GM19238 (cell line): ENCODE measurements around the gene DPP6.
"Not testable (repeated sequence)": the region's sequence is repeated elsewhere in the genome, so short reads cannot be mapped to it uniquely, and the experiment has no call there.

Source experiments
- DNase-seq: peaks from one replicate; pipeline ENCODE4 v3.0.0; 2011; ENCODE audit warnings: low spot score; ENCODE audit not compliant: insufficient read length

Gene DPP6

DNA sequence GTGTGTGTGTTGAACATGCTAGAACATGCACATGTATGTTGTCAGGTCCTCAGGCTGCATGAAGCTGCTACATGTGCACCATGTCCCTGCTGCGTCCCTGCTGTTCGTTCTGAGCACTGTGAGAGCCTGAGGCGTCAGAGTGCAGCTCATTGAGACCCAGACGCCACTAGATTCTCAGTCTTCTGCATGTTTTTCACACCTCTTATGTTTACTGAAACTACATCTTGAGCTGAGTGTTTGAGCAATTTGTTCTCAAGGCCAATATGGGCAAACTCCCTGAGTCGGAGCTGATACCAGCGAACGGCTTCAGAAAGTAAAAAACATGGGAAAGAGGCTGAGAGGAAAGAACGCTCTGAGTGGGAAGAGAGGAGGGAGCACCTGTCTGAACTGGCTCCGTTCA lies 600.4 kb downstream of the DPP6 start:
- no peak for DNase-seq

DNA sequence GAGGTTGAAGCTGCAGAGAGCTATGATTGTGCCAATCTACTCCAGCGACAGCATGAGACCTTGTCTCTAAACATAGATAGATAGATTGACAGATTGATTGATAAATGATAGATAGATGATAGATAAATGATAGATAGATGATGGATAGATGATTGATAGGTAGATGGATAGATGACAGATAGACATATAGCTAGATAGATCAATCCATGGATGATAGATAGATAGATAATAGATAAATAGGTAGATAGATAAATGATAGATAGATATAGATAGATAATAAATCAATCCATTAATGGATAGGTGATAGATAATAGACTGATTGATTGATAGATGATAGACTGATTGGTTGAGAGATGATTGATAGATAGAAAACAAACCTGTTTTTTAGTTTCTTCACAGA lies 601.1 kb downstream of the DPP6 start:
- no peak for DNase-seq

DNA sequence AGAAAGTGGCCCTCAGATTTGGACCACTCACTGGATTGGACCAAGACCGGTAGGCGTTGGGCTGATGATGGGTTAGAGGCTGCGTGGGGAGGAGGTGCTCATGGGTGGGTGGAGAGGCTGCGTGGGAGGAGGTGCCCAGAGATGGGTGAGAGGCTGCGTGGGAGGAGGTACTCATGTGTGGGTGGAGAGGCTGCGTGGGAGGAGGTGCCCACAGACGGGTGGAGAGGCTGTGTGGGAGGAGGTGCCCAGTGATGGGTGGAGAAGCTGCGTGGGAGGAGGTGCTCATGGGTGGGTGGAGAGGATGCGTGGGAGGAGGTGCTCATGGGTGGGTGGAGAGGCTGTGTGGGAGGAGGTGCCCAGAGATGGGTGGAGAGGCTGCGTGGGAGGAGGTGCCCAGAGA lies 604.4 kb downstream of the DPP6 start:
- DNase-seq = no peak

DNA sequence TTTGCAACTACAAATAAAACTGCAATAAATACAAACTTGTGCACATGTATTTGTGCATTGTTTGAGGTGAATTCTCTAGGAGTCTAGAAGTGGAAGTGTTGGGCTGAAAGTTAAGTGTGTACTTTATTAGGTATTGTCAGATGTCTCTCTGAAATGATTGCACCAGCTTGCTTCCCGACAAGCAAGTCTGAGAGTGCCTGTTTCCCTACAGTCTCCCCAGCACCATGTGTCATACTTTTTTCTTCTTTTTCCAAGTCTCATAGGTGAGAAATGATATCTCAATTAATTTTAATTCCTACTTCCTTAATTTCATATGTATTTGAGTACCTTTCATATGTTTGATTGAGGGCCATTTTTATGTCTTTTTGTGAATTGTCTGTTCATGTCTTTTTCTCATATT lies 614.6 kb downstream of the DPP6 start:
- DNase-seq = no peak

DNA sequence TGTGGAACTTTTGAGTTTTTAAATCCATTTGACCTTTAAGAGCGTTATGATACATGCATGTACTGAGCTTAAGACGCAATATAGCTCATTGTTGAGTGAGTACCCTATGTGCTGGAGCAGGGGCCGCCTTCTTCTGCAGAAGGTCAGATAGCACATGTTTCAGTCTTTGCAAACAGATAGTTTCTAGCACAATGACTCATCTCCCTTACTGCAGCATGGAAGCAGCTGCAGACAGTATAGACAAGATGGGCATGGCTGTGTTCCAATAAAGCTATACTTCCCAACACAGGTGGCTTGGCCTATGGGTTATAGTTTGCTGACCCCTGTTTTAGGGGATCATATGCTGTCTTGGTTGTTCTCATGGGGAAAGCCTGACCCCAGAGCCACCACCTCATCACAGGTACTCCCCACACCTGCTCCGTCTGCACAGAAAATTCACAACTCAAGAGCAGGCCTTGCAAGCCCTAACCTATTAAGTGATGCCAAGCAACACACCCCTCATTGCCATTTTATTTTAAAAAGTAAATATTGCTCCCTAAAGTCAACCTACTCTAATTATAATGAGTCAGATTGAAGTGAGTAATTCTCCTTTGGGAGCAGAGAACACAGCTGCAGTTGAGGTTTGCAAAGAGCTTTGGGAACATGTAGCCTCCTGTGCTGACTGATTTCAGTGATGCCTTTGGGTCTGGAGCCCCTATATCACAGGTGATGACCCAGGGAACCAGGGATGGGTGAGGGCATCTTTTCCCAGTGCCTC lies 620.6 kb downstream of the DPP6 start:
- DNase-seq = no peak

DNA sequence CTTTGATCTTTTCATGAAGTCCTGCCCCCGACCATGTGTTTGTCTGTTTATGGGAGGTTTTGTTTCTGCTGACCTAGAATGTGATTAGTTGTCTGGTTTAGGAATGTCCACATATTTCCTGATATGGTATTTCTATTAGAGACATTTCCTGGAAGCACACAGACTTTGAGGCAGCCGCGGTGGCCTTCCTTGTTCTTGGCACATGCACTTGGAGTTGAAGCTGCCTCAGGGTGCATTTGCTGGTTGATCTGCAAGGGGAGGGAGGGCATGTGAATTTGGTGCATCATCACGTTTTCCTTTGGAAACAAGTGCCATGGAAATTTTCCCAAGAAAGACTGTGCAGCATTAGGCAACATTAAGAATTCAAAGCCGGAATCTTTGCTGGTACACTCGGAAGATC lies 622.0 kb downstream of the DPP6 start:
- DNase-seq = no peak

DNA sequence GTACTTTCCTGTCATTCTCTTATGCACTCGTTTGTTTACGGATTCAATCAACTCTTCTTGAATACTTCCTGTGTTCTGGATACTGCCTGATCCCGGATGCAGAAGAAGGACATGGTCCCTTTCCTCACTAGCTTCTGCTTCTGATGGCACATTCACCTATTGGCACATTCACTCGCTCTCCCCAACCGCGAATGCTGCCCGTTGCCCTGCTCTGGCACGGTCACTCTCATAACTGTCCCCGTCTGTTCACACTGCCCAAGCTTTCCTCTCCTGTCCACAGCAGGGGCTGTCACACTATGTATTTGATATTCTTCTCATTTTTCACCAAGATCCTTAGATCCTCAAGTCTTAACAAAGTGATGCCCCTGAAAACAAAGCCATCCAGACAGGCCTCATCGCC lies 623.4 kb downstream of the DPP6 start:
- no peak for DNase-seq

DNA sequence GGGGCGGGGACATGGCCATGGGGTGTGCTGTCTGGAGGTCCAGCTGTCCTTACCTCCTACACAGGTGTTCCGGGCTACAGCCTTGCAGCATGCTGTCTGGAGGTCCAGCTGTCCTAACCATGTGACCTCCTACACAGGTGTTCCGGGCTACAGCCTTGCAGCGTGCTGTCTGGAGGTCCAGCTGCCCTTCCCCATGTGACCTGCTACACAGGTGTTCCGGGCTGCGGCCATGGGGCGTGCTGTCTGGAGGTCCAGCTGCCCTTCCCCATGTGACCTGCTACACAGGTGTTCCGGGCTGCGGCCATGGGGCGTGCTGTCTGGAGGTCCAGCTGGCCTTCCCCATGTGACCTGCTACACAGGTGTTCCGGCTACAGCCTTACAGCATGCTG lies 623.8 kb downstream of the DPP6 start:
- DNase-seq = not testable (repeated sequence)

DNA sequence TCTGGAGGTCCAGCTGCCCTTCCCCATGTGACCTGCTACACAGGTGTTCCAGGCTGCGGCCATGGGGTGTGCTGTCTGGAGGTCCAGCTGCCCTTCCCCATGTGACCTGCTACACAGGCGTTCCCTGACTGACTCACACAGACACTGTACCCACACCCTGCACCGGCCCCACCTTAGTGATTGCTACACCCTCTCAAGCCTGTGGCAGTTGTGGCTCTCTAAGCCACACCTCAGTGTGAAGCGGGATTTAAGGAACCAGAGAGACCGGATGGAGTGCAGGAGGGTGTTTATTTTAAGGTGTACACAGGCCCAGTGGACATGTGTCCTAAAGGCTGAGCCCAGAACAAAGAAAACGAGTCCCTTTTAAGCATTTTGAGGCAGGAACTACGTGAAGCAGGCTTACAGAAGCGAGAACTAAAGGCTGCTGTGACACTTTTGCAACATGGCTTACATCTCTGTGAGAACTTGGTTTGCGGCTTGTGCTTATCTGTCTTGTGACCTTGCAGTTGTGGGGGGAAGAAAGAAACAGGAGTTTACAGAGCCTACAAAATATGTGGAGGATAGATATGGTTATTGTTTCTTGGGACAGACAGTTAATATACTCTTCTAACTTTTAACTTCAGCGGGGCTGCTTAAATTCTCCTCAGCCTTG lies 624.4 kb downstream of the DPP6 start:
- DNase-seq = no peak

DNA sequence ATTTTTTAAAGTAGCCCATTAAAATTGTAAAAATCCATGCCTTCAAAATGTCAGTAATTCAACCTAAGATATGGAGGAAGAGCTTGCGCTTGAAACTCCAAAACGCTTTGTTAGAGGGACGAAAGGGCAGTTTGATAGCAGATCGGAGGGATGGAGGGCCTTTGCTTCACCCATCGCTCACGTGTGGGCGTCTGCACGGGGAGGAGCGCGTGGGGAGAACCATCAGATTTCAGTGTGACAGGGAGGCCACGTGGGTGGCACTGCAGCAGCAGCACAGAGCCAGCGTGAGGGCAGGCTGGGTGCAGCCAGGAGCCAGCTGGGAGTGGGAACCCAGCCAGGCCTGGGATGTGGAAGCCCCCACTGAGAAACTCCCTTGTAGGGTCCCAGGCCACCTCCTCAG lies 625.3 kb downstream of the DPP6 start:
- DNase-seq = no peak

DNA sequence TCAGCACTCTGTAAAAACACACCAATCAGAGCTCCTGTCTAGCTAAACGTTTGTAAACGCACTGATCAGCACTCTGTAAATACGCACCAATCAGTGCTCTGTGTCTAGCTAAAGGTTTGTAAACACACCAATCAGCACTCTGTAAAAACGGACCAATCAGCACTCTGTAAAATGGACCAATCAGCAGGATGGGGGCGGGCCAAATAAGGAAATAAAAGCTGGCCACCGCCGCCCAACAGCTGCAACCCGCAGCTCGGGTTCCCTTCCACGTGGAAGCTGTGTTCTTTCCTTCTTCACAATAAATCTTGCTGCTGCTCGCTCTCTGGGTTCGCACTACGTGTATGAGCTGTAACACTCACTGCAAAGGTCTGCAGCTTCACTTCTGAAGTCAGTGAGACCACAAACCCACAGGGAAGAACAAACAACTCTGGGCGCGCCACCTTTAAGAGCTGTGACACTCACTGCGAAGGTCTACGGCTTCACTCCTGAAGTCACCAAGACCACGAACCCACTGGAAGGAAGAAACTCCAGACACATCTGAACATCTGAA lies 625.9 kb downstream of the DPP6 start:
- DNase-seq = not testable (repeated sequence)

DNA sequence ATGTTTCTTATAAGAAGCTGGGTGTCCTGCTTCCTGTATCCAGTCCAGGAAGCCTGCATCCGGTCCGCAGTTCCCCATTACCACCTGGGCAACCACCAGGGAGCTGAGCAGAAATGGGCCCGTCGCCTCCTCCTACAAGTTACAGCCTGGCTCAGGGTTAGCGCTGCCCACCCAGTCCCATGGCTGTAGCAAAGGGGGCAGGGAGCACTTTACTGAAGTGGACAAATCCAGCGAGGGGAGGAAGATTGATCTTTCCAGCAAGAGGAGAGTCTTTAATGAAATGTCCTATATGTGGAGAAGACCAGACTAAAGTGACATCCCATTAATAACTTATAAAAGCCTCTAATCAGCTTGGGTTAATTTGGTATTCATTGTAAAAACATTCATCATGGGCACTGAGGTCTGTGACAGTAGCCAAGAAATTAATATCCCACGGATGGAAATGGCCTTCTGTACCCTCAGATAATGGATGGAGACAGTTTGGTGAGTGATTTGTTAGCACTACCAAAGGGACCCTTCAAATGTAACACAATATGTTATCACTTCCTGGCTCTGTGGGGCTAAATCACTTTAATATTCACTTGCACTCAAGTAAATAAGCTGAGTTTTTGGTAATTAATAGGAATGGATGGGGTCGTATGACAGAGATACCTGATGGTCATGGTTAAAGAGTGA lies 627.3 kb downstream of the DPP6 start:
- no peak for DNase-seq

DNA sequence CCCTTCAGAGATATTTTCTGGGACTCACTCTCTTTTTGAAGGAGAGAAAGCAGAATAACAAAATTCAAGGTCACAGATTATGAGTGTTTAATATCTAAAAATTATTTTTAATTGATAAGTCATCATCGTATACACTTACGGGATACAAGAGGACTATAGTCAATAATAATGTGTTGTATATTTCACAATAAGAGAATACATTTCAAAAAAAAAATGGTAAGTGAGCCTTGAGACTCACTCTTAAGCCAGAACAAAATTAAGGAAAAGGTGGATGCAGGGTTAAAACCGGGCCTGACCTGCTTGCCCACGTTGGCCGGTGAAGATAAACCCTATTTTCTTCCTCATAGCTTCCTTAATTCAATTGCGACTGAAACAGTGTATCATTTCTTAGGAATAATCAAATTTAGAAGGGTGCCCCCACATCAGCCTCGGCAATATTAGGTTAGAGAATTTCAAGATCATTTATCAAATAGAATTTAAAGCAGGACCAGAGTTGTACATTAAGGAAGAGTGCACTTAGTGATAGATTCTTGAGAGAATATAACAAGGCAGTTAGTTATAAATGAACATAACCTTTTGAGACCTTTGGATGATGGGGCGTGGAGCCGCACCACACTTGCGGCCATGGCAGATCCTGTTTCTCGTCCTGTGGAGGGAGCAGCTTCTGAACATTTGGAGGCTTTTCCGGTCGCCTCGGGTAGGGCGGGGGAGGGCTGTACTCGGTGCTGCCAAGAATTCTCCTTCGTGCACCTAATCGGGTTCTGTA lies 628.9 kb downstream of the DPP6 start:
- DNase-seq = no peak

DNA sequence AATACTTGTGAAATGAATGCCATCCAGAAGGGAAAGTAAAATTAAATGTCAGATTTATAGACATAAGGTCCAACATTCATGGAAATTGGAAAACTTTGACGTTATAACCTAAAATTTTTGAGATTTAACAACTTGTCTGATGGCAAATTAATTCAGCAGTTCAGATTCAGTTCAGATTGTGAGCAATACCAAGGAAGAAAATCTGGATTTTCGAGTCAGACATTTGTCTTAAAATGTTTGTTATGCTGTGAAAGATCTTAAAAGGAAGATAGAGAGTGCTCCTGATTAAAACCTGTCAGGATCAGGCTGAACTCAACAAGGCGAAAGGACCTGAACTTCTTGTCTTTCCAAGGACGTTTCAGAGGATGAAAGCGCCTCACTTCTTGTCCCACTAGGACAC lies 629.8 kb downstream of the DPP6 start:
- no peak for DNase-seq

DNA sequence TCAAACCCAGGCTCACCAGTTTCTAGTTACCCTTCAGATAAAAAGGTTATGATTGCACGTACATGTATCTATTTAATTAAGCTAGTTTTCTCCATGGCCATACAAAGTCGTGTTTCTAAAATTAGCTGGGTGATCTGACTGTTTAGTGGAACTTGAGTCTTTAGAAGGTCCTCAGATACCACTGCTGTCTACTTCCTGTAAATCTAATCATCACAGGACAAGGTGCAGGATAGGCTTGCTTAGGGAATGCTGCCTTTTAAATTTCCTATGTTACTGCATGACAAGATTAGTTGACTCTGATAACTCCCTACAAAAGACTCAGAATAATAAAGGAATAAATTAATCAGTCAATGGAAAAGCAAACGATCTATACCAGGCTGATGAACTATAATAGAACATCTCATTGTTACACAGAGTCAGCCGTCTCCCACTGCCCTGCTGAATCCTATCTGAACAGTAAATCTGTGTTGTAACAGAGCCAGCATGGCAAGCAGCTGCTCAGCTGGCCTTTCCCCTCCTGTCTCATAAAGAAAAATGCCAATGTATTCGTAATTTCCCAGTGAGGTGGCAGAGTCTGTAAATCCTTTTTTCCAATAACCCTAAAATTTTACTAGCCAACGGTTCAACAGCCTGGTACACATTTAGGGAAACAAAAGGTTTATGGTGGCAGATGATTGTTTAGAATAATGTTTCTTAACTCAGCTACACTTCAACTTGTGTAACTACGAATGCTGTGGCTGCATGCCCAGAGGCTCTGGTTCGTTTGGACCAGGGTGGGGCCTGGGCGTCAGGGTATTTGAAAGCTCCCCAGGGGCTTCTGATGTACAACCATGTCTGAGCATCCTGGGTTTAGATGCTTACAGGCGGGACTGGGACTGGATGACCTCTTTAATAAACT lies 632.7 kb downstream of the DPP6 start:
- no peak for DNase-seq

DNA sequence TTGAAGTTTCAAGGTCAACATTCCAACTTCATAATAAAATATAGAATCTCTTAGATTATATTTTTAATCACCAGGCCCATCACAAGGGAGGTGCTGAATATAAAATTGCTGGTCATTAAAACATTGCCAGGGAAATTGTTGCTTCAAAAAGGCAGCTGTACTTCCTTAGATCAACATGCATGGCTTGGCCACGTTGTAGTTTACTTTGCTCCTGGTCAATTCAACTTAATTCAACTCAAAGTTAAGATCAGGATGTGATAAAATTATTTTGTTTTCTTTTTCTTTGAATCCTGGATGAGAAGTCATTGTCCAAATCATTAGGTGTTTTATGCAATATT lies 633.3 kb downstream of the DPP6 start:
- no peak for DNase-seq

DNA sequence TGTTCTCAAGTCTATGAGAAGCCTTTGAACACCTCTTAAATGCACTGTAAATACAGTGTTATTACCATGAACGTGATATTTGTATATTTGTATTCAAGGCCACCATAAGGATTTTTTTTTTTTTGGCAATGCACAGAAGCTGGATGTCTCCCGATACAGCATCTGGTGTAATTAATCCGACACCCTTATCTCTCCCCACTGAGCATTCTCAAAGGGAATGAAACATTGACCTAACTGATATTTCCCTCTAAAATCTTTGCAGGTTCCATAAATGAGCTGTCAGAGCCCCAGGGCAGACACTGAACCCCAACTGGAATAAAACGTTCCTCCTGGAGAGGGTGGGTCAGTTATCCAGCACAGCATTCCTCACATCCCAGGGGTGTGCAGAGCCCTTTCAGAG lies 634.1 kb downstream of the DPP6 start:
- no peak for DNase-seq

DNA sequence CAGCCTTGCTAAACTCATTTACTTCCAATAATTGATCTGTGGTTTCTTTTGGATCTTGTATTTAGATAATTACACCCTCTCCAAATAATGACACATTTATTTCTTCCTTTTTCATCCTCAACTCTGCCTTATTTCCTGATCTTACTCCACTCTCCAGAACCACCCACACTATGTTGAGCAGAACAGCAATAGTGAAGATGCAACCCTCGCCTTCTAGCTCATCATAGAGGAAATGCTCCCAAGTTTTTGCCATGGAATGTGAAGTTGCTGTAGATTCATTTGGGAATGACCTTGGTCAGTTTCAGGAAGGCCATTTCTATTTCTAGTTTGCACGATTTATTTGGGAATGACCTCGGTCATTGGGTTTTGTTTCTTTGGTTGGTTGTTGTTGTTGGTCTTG lies 636.8 kb downstream of the DPP6 start:
- DNase-seq = no peak

DNA sequence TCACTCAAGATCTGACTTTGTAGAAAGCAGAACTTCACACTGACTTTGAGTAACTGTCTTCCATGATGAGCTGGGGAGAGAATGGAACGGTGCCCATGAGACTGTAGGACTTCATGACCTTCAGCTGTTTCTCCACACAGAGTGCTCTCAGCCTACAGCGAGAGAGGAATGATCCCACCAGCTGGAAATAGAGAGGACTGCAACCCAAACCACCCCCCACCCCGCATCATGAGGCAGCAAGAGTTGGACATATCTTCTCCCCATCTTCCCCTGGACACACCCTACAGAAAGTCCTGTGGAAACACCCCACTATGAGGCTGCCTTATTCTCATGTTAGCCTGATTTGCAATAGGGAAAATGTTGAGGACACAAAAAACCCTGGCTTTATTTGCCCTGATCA lies 638.2 kb downstream of the DPP6 start:
- DNase-seq = no peak

DNA sequence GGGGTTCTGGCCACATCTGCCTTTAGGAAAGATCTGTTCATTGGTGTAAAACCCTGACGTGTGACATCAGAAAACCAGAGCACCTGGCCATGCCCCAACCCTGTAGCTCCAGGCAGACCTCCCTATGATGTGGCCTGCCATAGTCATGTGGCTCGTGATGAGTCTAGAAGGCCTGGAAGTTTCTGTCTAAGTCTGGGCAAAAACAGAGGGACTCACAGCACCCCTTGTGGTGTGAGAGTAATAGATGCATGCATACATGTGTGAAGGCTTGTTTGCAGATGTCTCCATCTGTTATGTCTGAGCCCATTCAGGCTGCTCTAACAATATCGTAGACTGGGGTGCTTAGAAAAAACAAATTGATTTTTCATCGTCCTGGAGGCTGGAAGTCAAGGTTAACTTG lies 641.5 kb downstream of the DPP6 start:
- DNase-seq = no peak

DNA sequence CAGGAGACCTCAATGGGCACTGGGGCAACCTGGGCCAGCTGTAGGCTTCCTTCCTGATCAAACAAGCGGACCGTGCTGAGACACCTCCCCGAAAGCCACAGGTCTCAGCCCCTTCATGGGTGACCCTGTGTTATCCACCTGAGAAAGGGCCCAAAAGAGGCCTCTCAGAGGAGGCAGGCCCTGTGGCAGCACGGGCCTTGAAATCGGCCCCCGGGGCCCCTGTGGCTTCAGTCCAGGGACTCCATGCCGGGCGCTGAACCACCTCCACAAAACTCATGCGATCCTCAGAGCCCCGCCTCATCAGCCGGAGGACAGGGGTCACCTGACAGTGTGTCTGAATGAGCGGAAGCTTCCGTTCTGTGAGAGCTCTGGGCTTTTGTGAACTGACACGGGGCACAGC lies 643.6 kb downstream of the DPP6 start:
- DNase-seq = no peak
